ENCODE measurements around the gene RNASEL.

- TF ChIP-seq GABPA (IDR thresholded peaks at IDR 0.05; ENCODE audit: low read depth): no peak
- TF ChIP-seq CTCF (IDR thresholded peaks at IDR 0.05): peak; percentile 44; the same call in 1 of the 2 replicates
- no peak for TF ChIP-seq USF1 (IDR thresholded peaks at IDR 0.05; ENCODE audit: borderline replicate concordance, low read depth)
- no peak for TF ChIP-seq TCF12 (IDR thresholded peaks at IDR 0.05)
- no peak for TF ChIP-seq EP300 (IDR thresholded peaks at IDR 0.05; ENCODE audit: borderline replicate concordance in 1 of 2, low read depth in 1 of 2, low read length in 1 of 2)
- TF ChIP-seq SIN3A (IDR thresholded peaks at IDR 0.05; ENCODE audit: borderline replicate concordance, low read depth, low read length): no peak
- no peak for TF ChIP-seq FOXM1 (IDR thresholded peaks at IDR 0.05; ENCODE audit: low read depth)
- no peak for TF ChIP-seq YY1 (IDR thresholded peaks at IDR 0.05; ENCODE audit: low read depth)
- TF ChIP-seq CHD2 (IDR thresholded peaks at IDR 0.05; ENCODE audit: low read length, partially characterized antibody): no peak
Measured at GRCh38 chr1:182599339-182599738, 10.3 kb upstream of the RNASEL start.
